Activated T-cell treated with anti-CD3 and anti-CD28 coated beads, Interleukin-2, amount 50 U/mL, for 72 hours (primary cell): ENCODE data around the gene RANBP9. TPM values are rescaled to one million over a fixed set of nuclear protein-coding genes. Genes with fewer than 3 reads are reported as not detected.

Experiments
- ATAC-seq, 2 donors: fragments of 150-1000 bp; cut with Tn5 transposase; replicated peaks in 1 of 2; 2 replicates each; pipeline ENCODE4 v1.10.0; 2021; ENCODE audit warnings: moderate library complexity in 2 of 2, mild to moderate bottlenecking in 1 of 2
- DNase-seq, 2 donors: peaks; one replicate each; pipeline ENCODE4 v3.0.0; 2021 to 2022; ENCODE audit warnings: mixed read lengths in 1 of 2
- H3K27ac Mint-ChIP-seq: one replicate; pipeline ENCODE4 v1.8.0; 2022; ENCODE audit warnings: mild to moderate bottlenecking, moderate library complexity, mixed read lengths
- H3K27me3 Mint-ChIP-seq: one replicate; pipeline ENCODE4 v1.8.0; 2022; ENCODE audit warnings: low read depth, mixed read lengths
- H3K36me3 Mint-ChIP-seq, 2 donors: one replicate each; pipeline ENCODE4 v1.8.0; 2022; ENCODE audit warnings: mixed read lengths in 2 of 2, mild to moderate bottlenecking in 1 of 2; ENCODE audit not compliant: insufficient read depth in 2 of 2
- H3K4me1 Mint-ChIP-seq: one replicate; pipeline ENCODE4 v1.8.0; 2022; ENCODE audit warnings: low read depth, mixed read lengths
- H3K4me3 Mint-ChIP-seq, 2 donors: one replicate each; pipeline ENCODE4 v1.8.0; 2022; ENCODE audit warnings: mild to moderate bottlenecking in 2 of 2, mixed read lengths in 2 of 2, moderate library complexity in 2 of 2
- H3K9me3 Mint-ChIP-seq, 2 donors: one replicate each; pipeline ENCODE4 v1.8.0; 2022; ENCODE audit warnings: mixed read lengths in 2 of 2
- total RNA-seq, 2 donors: library from RNA; stranded (reverse); gene quantifications; one replicate each; pipeline ENCODE4 v1.2.3, GENCODE V29; 2022

RANBP9 gene
- total RNA-seq = 10 to 100 TPM; 74.9 to 78.0 TPM

GRCh38 chr6:13711733-13712598 lies at the start of gene RANBP9:
RANBP9 (minus strand) TSS chr6:13711835; CDS start chr6:13711505, 330 bp downstream.
- Mint-ChIP-seq H3K27ac (peak within 1 kb of the TSS; percentile 99), H3K4me3 (peak within 1 kb of the TSS; percentile 95 to 100), H3K36me3 (peaks cover 16 to 21% of the 10 kb centered on the region in 2 donors), H3K27me3 (no peaks in the 10 kb centered on the region), H3K9me3 (peaks cover 0 to 2% of the 10 kb centered on the region in 2 donors), H3K4me1 (peaks cover 64% of the 10 kb centered on the region)
- DNase-seq = peak; percentile 92
- ATAC-seq = peak; percentile 79 to 83

DNA sequence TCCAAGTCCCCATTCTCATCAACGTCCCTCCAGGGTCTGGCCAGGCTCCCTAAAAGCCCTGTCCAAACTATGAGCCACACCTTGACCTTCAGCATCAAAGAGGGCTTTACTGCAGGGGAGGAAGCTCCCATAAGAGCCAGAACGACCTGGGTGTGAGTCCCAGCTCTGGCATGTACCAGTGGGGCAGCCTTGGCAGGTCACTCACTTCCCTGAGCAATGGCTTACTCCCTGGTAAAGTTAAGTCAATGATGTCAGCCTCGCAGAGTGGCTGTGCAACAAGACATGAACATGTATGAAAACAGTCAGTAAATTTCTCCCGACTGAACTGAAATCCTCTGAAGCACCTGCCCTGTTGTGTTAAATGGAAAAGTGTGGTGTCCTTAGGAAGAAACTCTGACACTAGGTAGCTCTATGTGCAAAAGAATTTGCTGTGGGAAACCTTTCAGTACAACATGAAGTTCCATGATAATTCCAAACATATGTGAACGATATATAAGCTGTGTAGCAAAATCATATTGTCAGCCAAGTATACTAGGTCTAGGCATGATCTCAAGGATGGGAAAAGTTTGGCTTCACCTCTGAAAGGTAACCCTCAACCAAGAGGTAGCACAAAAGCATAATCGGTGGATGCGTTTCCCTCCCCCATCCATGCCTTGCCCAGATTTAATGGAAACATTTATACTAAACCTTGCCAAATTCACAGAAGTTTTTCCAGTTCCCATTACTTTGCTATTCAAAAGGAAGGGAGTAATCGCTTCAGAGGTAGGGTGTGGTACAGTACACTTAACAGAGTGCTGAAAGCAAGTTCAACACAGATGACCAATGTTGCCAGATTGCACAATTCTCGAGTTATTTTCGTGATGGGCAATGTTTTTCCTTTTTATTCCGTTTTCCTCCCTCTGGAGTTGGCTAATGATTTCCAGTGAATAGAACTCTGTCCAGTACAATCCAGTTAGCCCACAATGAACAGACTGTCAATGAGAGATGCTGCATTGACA lies 49.0 kb upstream of the RANBP9 start:
- peaks cover 0 to 3% of the 10 kb centered on the region in 2 donors for H3K9me3 Mint-ChIP-seq
- no peak overlapping the region for H3K4me3 Mint-ChIP-seq
- H3K27ac Mint-ChIP-seq = peak overlapping the region; percentile 21
- peaks cover 3% of the 10 kb centered on the region in 2 donors for H3K36me3 Mint-ChIP-seq
- no peak for ATAC-seq
- H3K27me3 Mint-ChIP-seq = no peaks in the 10 kb centered on the region
- no peak for DNase-seq
- H3K4me1 Mint-ChIP-seq = peaks cover 41% of the 10 kb centered on the region

GRCh38 chr6:13759025-13759424 lies 47.4 kb upstream of the RANBP9 start:
- DNase-seq = no peak
- H3K4me3 Mint-ChIP-seq = no peak overlapping the region
- H3K4me1 Mint-ChIP-seq = peaks cover 40% of the 10 kb centered on the region
- no peak overlapping the region for H3K27ac Mint-ChIP-seq
- H3K27me3 Mint-ChIP-seq = no peaks in the 10 kb centered on the region
- peaks cover 0 to 3% of the 10 kb centered on the region in 2 donors for H3K9me3 Mint-ChIP-seq
- H3K36me3 Mint-ChIP-seq = peaks cover 3% of the 10 kb centered on the region in 2 donors
- ATAC-seq = no peak

- DNase-seq (no peak), ATAC-seq (no peak)
- H3K27ac Mint-ChIP-seq = no peak overlapping the region
- H3K27me3 Mint-ChIP-seq = no peaks in the 10 kb centered on the region
- H3K36me3 Mint-ChIP-seq = no peaks in the 10 kb centered on the region
- H3K9me3 Mint-ChIP-seq = no peaks in the 10 kb centered on the region
- H3K4me3 Mint-ChIP-seq = no peak overlapping the region
- H3K4me1 Mint-ChIP-seq = peaks cover 11% of the 10 kb centered on the region
Observed at GRCh38 chr6:13754644-13755043, 43.0 kb upstream of the RANBP9 start.

- Mint-ChIP-seq H3K27me3 (no peaks in the 10 kb centered on the region), H3K4me3 (peak overlapping the region in 1 of 2 donors; percentile 17), H3K4me1 (peaks cover 10% of the 10 kb centered on the region), H3K9me3 (no peaks in the 10 kb centered on the region), H3K27ac (no peak overlapping the region), H3K36me3 (peaks cover 3% of the 10 kb centered on the region in 2 donors)
- ATAC-seq (no peak), DNase-seq (no peak)
Observed at GRCh38 chr6:13743736-13744127, 32.1 kb upstream of the RANBP9 start.

DNA sequence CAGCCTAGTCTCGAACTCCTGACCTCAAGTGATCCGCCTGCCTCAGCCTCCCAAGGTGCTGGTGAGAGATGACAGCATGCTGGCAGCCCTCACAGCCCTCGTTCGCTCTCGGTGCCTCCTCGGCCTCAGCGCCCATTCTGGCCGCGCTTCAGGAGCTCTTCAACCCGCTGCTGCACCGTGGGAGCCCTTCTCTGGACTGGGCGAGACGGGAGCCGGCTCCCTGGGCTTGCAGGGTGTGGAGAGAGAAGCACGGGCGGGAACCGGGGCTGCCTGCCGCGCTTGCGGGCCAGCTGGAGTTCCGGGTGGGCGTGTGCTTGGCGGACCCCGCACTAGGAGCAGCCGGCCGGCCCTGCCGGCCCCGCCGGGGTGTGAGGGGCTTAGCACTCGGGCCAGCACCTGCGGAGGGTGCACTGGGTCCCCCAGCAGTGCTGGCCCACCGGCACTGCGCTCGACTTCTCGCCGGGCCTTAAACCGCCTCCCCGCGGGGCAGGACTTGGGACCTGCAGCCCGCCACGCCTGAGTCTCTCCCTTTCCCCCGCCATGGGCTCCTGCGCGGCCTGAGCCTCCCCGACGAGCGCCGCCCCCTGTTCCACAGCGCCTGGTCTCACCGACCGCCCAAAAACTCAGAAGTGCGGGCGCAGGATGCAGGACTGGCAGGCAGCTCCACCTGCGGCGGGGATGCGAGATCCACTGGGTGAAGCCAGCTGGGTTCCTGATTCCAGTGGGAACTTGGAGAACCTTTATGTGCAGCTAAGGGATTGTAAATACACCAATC lies 31.5 kb upstream of the RANBP9 start:
- Mint-ChIP-seq H3K36me3 (peaks cover 3% of the 10 kb centered on the region in 2 donors), H3K9me3 (no peaks in the 10 kb centered on the region), H3K4me1 (peaks cover 10% of the 10 kb centered on the region), H3K27me3 (no peaks in the 10 kb centered on the region), H3K27ac (no peak overlapping the region), H3K4me3 (peak overlapping the region in 1 of 2 donors; percentile 49)
- DNase-seq (no peak), ATAC-seq (peak in 1 of 2 donors; percentile 18)

DNA sequence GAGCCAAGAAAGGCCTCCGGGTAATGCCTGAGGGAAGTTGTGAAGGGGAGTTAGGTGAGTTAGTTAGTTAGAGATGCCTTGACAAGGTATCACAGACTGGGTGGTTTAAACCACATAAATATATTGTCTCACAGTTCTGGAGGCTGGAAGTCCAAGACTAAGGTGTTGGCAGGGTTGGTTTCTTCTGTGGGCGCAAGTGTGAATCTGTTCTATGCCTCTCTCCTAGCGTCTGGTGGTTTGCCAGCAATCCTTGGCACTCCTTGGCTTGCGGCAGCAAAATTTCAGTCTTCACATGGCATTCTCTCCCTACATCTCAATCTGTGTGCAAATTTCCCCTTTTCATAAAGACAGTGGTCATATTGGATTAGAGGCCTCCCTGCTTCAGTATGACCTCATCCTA lies 29.7 kb upstream of the RANBP9 start:
- Mint-ChIP-seq H3K27me3 (no peaks in the 10 kb centered on the region), H3K9me3 (no peaks in the 10 kb centered on the region), H3K4me1 (no peaks in the 10 kb centered on the region), H3K4me3 (no peak overlapping the region), H3K36me3 (no peaks in the 10 kb centered on the region), H3K27ac (no peak overlapping the region)
- DNase-seq (no peak), ATAC-seq (no peak)

GRCh38 chr6:13735031-13735430 lies 23.4 kb upstream of the RANBP9 start:
- Mint-ChIP-seq H3K27ac (no peak overlapping the region), H3K4me3 (no peak overlapping the region), H3K36me3 (no peaks in the 10 kb centered on the region), H3K9me3 (no peaks in the 10 kb centered on the region), H3K4me1 (peaks cover 1% of the 10 kb centered on the region), H3K27me3 (peaks cover 17% of the 10 kb centered on the region)
- no peak for ATAC-seq
- DNase-seq = no peak

DNA sequence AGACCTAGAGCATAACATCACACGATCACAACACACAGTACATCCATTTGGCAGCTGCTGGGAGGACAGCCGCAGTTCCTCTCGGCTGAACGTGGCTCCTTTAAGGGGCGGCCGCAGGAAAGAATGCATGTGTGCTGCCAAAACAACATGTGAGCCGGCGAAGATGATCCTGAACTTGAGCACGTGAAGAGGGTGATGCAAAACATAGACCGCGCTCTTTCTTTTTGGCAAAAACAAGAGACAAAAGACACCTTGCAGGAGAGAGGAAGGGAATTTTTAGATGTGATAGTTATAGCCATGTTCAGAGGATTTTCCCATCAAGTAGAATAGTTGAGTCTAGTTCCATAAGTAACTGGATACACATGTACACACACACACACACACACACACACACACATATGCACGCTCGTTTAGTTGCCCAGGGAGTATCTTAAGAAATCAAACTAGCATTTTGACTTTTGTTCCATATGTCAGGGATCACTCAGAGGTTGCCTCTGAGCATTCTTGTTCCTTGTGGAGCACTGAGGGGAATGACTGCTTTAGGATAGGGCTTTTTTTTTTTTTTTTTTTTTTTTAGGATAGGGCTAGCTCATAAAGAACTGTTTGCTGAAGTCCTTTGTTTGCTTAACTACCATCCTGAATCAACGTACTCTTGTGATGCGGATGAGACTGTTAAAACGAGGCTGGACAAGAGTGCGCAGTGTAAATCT lies 21.7 kb upstream of the RANBP9 start:
- H3K27me3 Mint-ChIP-seq = peaks cover 17% of the 10 kb centered on the region
- H3K9me3 Mint-ChIP-seq = no peaks in the 10 kb centered on the region
- ATAC-seq (no peak), DNase-seq (no peak)
- H3K4me3 Mint-ChIP-seq = no peak overlapping the region
- no peak overlapping the region for H3K27ac Mint-ChIP-seq
- H3K4me1 Mint-ChIP-seq = peaks cover 11% of the 10 kb centered on the region
- no peaks in the 10 kb centered on the region for H3K36me3 Mint-ChIP-seq

DNA sequence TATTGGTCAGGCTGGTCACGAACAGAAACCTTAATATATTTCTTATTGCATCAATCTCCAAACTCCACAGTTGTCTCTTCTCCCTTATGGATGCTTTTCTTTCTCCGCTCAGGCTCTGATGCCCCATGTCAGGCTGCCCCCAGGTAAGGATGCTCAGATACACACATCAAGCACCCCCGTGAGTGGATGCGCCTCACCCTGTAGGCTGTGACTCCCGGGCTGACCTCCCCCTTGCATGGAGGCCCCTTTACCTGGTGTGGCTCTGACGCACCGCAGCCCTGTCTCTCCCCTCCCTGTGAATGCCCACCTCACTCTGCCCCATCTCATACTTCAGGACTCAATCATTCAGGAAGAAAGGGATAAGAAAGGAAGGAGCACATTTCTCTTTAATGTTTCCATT lies 19.1 kb upstream of the RANBP9 start:
- Mint-ChIP-seq H3K4me1 (peaks cover 19% of the 10 kb centered on the region), H3K4me3 (no peak overlapping the region), H3K27me3 (peaks cover 17% of the 10 kb centered on the region), H3K9me3 (no peaks in the 10 kb centered on the region), H3K36me3 (no peaks in the 10 kb centered on the region), H3K27ac (no peak overlapping the region)
- no peak for ATAC-seq
- DNase-seq = no peak

DNA sequence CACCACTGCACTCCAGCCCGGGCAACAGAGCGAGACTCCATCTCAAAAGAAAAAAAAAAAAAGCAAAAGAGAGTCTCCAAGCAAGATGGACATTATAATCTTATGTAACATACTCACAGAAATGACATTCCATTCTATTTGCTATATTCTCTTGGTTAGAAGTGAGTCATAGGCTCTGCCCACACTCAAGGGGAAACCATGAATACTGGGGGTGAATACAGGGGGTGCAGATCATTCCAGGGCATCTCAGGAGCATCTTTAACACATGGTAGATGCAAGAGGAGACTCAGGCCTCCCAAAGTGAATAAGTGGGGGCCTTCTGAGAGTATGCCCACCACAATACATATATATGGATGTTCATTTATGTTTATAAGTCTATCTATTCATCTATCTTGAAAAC lies 18.3 kb upstream of the RANBP9 start:
- peaks cover 17% of the 10 kb centered on the region for H3K27me3 Mint-ChIP-seq
- H3K4me3 Mint-ChIP-seq = no peak overlapping the region
- H3K9me3 Mint-ChIP-seq = no peaks in the 10 kb centered on the region
- H3K4me1 Mint-ChIP-seq = peaks cover 27% of the 10 kb centered on the region
- H3K27ac Mint-ChIP-seq = no peak overlapping the region
- DNase-seq (no peak), ATAC-seq (no peak)
- no peaks in the 10 kb centered on the region for H3K36me3 Mint-ChIP-seq

DNA sequence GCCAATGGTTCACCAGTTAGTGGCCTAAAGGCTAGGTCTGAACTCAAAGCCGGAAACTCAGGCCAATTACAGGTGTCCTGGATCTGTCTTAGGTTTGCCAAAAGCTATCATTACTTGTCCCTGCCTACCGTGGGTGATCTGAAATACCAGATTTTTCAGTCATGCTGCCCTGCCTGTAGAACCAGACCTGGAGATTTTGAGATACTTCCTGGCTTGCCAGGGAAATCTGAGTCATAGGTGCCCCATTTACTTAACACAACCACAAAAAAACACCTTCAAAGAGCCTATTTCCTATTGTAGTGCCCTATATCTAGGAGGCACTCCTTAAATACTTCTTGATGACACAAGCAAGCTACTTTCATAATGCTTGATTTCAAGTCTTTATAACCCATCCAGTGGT lies 13.9 kb upstream of the RANBP9 start:
- Mint-ChIP-seq H3K9me3 (no peaks in the 10 kb centered on the region), H3K4me1 (peaks cover 48% of the 10 kb centered on the region), H3K27ac (peak overlapping the region; percentile 67), H3K27me3 (no peaks in the 10 kb centered on the region), H3K4me3 (peak overlapping the region; percentile 42 to 69), H3K36me3 (no peaks in the 10 kb centered on the region)
- peak; percentile 37 to 41 for DNase-seq
- ATAC-seq = peak; percentile 88 to 92
